K562 (cell line): ENCODE results near the gene IREB2. TPM values are rescaled to one million over a fixed set of nuclear protein-coding genes. Genes with fewer than 3 reads are reported as not detected.

Source experiments
- HNRNPH1 ChIP-seq: fragments of 200-400 bp; formaldehyde crosslinking; optimal IDR thresholded peaks from 2 replicates; pipeline ENCODE3; 2017; ENCODE audit warnings: low read depth, mild to moderate bottlenecking, low read length, moderate library complexity
- IRF9 ChIP-seq: fragments of 450-650 bp; IDR thresholded peaks from 2 replicates; pipeline ENCODE4 v1.6.1; 2016; ENCODE audit warnings: missing biosample characterization, missing genetic modification characterization
- POLR2G ChIP-seq: fragments of 200-400 bp; formaldehyde crosslinking; IDR thresholded peaks from 2 replicates; pipeline ENCODE4 v1.6.1; 2017; ENCODE audit warnings: low read depth, mild to moderate bottlenecking, antibody characterized with exemption, low read length, moderate library complexity
- TFE3 ChIP-seq: fragments of 450-650 bp; formaldehyde crosslinking; IDR thresholded peaks from 2 replicates; pipeline ENCODE4 v1.4.0; 2020; ENCODE audit warnings: mild to moderate bottlenecking, mixed read lengths
- ZBTB40 ChIP-seq, 2 experiments: fragments of 450-650 bp in 1 of 2; sonication (generic) in 1 of 2; formaldehyde crosslinking in 1 of 2; IDR thresholded peaks; 2 replicates each; pipeline versions ENCODE4 v1.7.1 to v1.9.0; 2016 to 2022; ENCODE audit warnings: inconsistent platforms in 1 of 2, mild to moderate bottlenecking in 1 of 2, missing genetic modification reagents in 1 of 2
- polyA plus RNA-seq, 8 experiments: library from polyadenylated mRNA; depleted of rRNA in 4 of 8; stranded (reverse) in 5 of 8; unstranded in 3 of 8; fragments of >200 nt; fragmentation: Nextera tagmentation in 2 of 8; fragmentation: Illumina TruSeq in 1 of 8; extraction: Ambion mirVana in 2 of 8; extraction: Trizol in 1 of 8; gene quantifications; 2 replicates each; pipeline versions ENCODE4 v1.2.1 to v1.2.3, GENCODE V29; 2011 to 2014; ENCODE audit warnings: inconsistent platforms in 1 of 8, missing spikeins in 1 of 8
- total RNA-seq, 7 experiments: library from RNA; depleted of rRNA in 6 of 7; stranded (reverse); fragments of >200 nt in 6 of 7; fragmentation: Illumina TruSeq in 2 of 7; extraction: Trizol in 2 of 7; gene quantifications; 2 replicates each; pipeline versions ENCODE4 v1.2.1 to v1.2.3, GENCODE V29; 2011 to 2021; ENCODE audit warnings: low replicate concordance in 1 of 7

Gene IREB2
- total and polyA plus RNA-seq, 9 of the 15 experiments (the other 6 are each of a cell fraction or from before 2014, with no cell fraction given), result 16.8 to 61.7 (median 34.0) TPM

GRCh38 chr15:78426300-78426699 is 11.7 kb upstream of the IREB2 start (continued):
- TF ChIP-seq ZBTB40 (IDR thresholded peaks at IDR 0.05), result no peak
- no peak for TF ChIP-seq ZBTB40 (CRISPR knock-in tag; IDR thresholded peaks at IDR 0.05)
- TF ChIP-seq HNRNPH1, result no peak
- no peak for TF ChIP-seq POLR2G
- no peak for TF ChIP-seq IRF9 (tag)
- TF ChIP-seq TFE3 (CRISPR knock-in tag), result no peak
- TF ChIP-seq, all 486 proteins: peak for 0
